GM19240 (cell line): ENCODE results near the gene C3orf33.

Source experiments
- DNase-seq: peaks from one replicate; pipeline ENCODE4 v3.0.0; 2011; ENCODE audit warnings: low spot score; ENCODE audit not compliant: insufficient read length

The C3orf33 gene

GRCh38 chr3:155742349-155742965 lies 63.6 kb downstream of the C3orf33 start:
- DNase-seq, result no peak

- DNase-seq, result no peak
These were observed 64.5 kb downstream of the C3orf33 start for GRCh38 chr3:155741603-155742002.

DNA sequence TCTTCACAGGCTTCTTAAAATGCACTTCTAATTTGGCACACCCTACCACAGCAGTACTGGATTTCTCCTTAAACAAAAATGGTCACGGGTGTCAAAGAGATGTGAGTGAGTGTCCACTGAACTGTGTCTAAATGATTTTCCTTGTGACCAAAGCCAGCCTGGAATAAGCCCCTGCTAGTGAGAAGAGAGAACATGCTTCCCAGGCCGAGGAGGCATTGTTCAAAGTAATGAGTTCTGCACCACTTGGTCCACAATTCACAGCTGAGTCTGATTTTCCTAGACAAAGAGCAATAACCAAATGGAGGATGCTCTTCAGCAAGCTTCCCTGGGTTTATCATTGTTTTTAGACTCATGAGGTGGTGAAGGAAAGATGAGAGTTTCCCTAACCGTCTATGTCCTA lies 65.0 kb downstream of the C3orf33 start:
- no peak for DNase-seq

GRCh38 chr3:155739154-155739553 lies 66.9 kb downstream of the C3orf33 start:
- DNase-seq, result no peak

- no peak for DNase-seq
These were observed 67.5 kb downstream of the C3orf33 start for GRCh38 chr3:155738580-155739076.

DNA sequence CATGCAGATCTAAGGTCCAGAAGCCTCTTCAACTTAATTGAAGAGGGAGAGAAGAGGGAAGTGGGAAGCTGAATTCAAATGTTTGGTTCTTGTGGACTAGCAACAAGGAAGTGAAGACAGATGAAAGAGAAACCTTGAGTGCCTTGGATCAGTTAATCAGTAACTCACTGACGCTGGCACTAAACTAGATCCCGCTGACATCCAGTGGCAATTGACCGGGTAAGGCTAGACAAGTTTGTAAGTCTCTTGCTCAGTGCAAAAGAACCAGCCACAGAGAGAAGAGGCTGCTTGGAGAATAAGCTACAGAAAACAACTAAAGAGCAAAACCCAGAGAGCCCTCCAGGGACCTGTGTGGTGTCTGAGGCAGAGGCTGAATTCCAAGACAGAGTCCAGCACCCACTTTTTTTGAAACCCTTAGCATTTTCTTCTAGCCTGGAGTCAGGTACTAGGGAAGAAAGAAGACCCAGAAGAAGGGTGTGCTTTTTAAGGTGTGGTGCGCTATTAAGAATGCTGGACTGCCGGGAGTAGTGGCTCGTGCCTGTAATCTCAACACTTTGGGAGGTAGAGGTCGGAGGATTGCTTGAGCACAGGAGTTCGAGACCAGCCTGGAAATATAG lies 68.1 kb downstream of the C3orf33 start:
- no peak for DNase-seq

GRCh38 chr3:155736381-155736780 lies 69.7 kb downstream of the C3orf33 start:
- DNase-seq, result no peak

- DNase-seq, result no peak
These were observed 75.2 kb downstream of the C3orf33 start for GRCh38 chr3:155730843-155731242.

DNA sequence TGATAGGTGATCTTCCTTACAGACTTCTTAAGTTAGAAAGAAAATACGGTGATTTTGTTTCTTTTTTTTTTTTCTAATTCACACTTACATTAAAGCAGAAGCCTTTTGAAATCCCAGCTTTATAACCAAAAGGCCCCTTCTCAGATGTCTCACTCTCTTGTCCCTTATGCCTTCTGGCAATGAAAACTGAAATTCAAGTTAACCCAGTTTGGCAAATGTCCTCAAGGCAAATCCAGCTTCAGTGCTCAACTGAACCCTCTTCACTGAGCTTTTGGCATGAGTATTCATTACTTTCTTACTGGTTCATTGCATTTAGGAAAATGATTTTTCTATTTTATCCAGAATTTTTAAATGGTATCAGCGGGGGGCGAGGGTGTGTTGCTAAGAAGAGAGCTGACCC lies 78.2 kb downstream of the C3orf33 start:
- DNase-seq, result no peak

- DNase-seq, result no peak
These were observed 91.8 kb downstream of the C3orf33 start for GRCh38 chr3:155714295-155714718.
